ENCODE measurements around the gene CD19. TPM values are rescaled to one million over a fixed set of nuclear protein-coding genes. Genes with fewer than 3 reads are reported as not detected.
"Not testable (repeated sequence)": the region's sequence is repeated elsewhere in the genome, so short reads cannot be mapped to it uniquely, and the experiment has no call there.

Gene CD19
- total RNA-seq, 2 donors from 2014 or later: 1.7 TPM; not detected in 1

GRCh38 chr16:28918698-28919097 lies 13.1 kb upstream of the CD19 start:
- Mint-ChIP-seq H3K4me3 (no peak overlapping the region), H3K9me3 (no peaks in the 10 kb centered on the region), H3K27ac (no peak overlapping the region), H3K27me3 (no peaks in the 10 kb centered on the region), H3K36me3 (peaks cover 19% of the 10 kb centered on the region), H3K4me1 (ENCODE audit: low read depth in 2 of 2) (peaks cover 8 to 10% of the 10 kb centered on the region in 2 donors)
- DNase-seq (ENCODE audit: low spot score) (no peak), ATAC-seq (no peak)

GRCh38 chr16:28923231-28923587 lies 8.6 kb upstream of the CD19 start:
- Mint-ChIP-seq H3K4me3 (peak overlapping the region; percentile 93), H3K27me3 (no peaks in the 10 kb centered on the region), H3K4me1 (ENCODE audit: low read depth in 2 of 2) (peaks cover 29 to 32% of the 10 kb centered on the region in 2 donors), H3K36me3 (peaks cover 5% of the 10 kb centered on the region), H3K9me3 (no peaks in the 10 kb centered on the region), H3K27ac (peak overlapping the region; percentile 98)
- no peak for DNase-seq (ENCODE audit: low spot score)
- no peak for ATAC-seq

- no peak for ATAC-seq
- DNase-seq (ENCODE audit: low spot score): no peak
- H3K4me3 Mint-ChIP-seq: peak overlapping the region; percentile 93
- H3K9me3 Mint-ChIP-seq: no peaks in the 10 kb centered on the region
- H3K27ac Mint-ChIP-seq: peak overlapping the region; percentile 98
- H3K36me3 Mint-ChIP-seq: peaks cover 5% of the 10 kb centered on the region
- no peaks in the 10 kb centered on the region for H3K27me3 Mint-ChIP-seq
- peaks cover 29 to 32% of the 10 kb centered on the region in 2 donors for H3K4me1 Mint-ChIP-seq (ENCODE audit: low read depth in 2 of 2)
Measured at GRCh38 chr16:28923652-28924398, 7.9 kb upstream of the CD19 start.

- ATAC-seq: no peak
- peaks cover 5% of the 10 kb centered on the region for H3K36me3 Mint-ChIP-seq
- no peaks in the 10 kb centered on the region for H3K27me3 Mint-ChIP-seq
- no peaks in the 10 kb centered on the region for H3K9me3 Mint-ChIP-seq
- H3K4me3 Mint-ChIP-seq: peak overlapping the region; percentile 93
- H3K27ac Mint-ChIP-seq: peak overlapping the region; percentile 98
- no peak for DNase-seq (ENCODE audit: low spot score)
- H3K4me1 Mint-ChIP-seq (ENCODE audit: low read depth in 2 of 2): peaks cover 29 to 32% of the 10 kb centered on the region in 2 donors
Measured at GRCh38 chr16:28924399-28924761, 7.4 kb upstream of the CD19 start.

- DNase-seq (ENCODE audit: low spot score) (peak; percentile 93), ATAC-seq (peak; percentile 92)
- Mint-ChIP-seq H3K36me3 (peaks cover 5% of the 10 kb centered on the region), H3K4me1 (ENCODE audit: low read depth in 2 of 2) (peaks cover 29 to 32% of the 10 kb centered on the region in 2 donors), H3K4me3 (peak within 1 kb of the TSS; percentile 93), H3K27me3 (no peaks in the 10 kb centered on the region), H3K27ac (peak within 1 kb of the TSS; percentile 98), H3K9me3 (no peaks in the 10 kb centered on the region)
Measured at GRCh38 chr16:28924762-28925385, 6.9 kb upstream of the CD19 start, which contains the start of gene RABEP2. TSS of gene RABEP2 (minus strand) at chr16:28925238. CDS start at chr16:28925163, 75 bp downstream.

- H3K9me3 Mint-ChIP-seq: no peaks in the 10 kb centered on the region
- peak overlapping the region; percentile 93 for H3K4me3 Mint-ChIP-seq
- ATAC-seq (peak; percentile 86 to 90), DNase-seq (ENCODE audit: low spot score) (peak; percentile 97)
- H3K36me3 Mint-ChIP-seq: peaks cover 5% of the 10 kb centered on the region
- H3K4me1 Mint-ChIP-seq (ENCODE audit: low read depth in 2 of 2): peaks cover 34 to 38% of the 10 kb centered on the region in 2 donors
- peak overlapping the region; percentile 98 for H3K27ac Mint-ChIP-seq
- H3K27me3 Mint-ChIP-seq: no peaks in the 10 kb centered on the region
Measured at GRCh38 chr16:28925386-28926228, 6.2 kb upstream of the CD19 start.

- DNase-seq (ENCODE audit: low spot score); H3K36me3 Mint-ChIP-seq; H3K9me3 Mint-ChIP-seq; ATAC-seq; H3K27me3 Mint-ChIP-seq: not testable (repeated sequence)
- Mint-ChIP-seq H3K27ac (peak overlapping the region; percentile 98), H3K4me3 (peak overlapping the region; percentile 93), H3K4me1 (ENCODE audit: low read depth in 2 of 2) (peaks cover 35 to 39% of the 10 kb centered on the region in 2 donors)
Measured at GRCh38 chr16:28926284-28926683, 5.5 kb upstream of the CD19 start.

GRCh38 chr16:28927815-28928214 lies 4.0 kb upstream of the CD19 start:
- Mint-ChIP-seq H3K27me3 (no peaks in the 10 kb centered on the region), H3K4me3 (no peak overlapping the region), H3K36me3 (no peaks in the 10 kb centered on the region), H3K9me3 (no peaks in the 10 kb centered on the region), H3K4me1 (ENCODE audit: low read depth in 2 of 2) (peaks cover 34 to 37% of the 10 kb centered on the region in 2 donors), H3K27ac (no peak overlapping the region)
- ATAC-seq: no peak
- no peak for DNase-seq (ENCODE audit: low spot score)

GRCh38 chr16:28930203-28930602 lies 1.6 kb upstream of the CD19 start:
- H3K4me1 Mint-ChIP-seq (ENCODE audit: low read depth in 2 of 2): peaks cover 24 to 31% of the 10 kb centered on the region in 2 donors
- H3K36me3 Mint-ChIP-seq: no peaks in the 10 kb centered on the region
- H3K9me3 Mint-ChIP-seq: no peaks in the 10 kb centered on the region
- peak overlapping the region; percentile 89 to 95 for H3K27ac Mint-ChIP-seq
- no peak overlapping the region for H3K4me3 Mint-ChIP-seq
- ATAC-seq (no peak), DNase-seq (ENCODE audit: low spot score) (no peak)
- no peaks in the 10 kb centered on the region for H3K27me3 Mint-ChIP-seq

GRCh38 chr16:28930652-28931051 lies 1.1 kb upstream of the CD19 start:
- DNase-seq (ENCODE audit: low spot score) (peak; percentile 74), ATAC-seq (peak; percentile 71 to 84)
- H3K27ac Mint-ChIP-seq: peak overlapping the region; percentile 89 to 95
- no peaks in the 10 kb centered on the region for H3K9me3 Mint-ChIP-seq
- peak overlapping the region; percentile 54 for H3K4me3 Mint-ChIP-seq
- H3K4me1 Mint-ChIP-seq (ENCODE audit: low read depth in 2 of 2): peaks cover 22 to 32% of the 10 kb centered on the region in 2 donors
- no peaks in the 10 kb centered on the region for H3K27me3 Mint-ChIP-seq
- H3K36me3 Mint-ChIP-seq: no peaks in the 10 kb centered on the region

GRCh38 chr16:28932339-28933141 lies 769 bp downstream of the CD19 start:
- no peaks in the 10 kb centered on the region for H3K9me3 Mint-ChIP-seq
- no peaks in the 10 kb centered on the region for H3K36me3 Mint-ChIP-seq
- H3K4me1 Mint-ChIP-seq (ENCODE audit: low read depth in 2 of 2): peaks cover 26 to 33% of the 10 kb centered on the region in 2 donors
- H3K4me3 Mint-ChIP-seq: no peak overlapping the region
- H3K27ac Mint-ChIP-seq: peak overlapping the region in 1 of 2 donors; percentile 95
- DNase-seq (ENCODE audit: low spot score): no peak
- no peak for ATAC-seq
- H3K27me3 Mint-ChIP-seq: no peaks in the 10 kb centered on the region

GRCh38 chr16:28933171-28933570 lies 1.4 kb downstream of the CD19 start:
- H3K27ac Mint-ChIP-seq: peak overlapping the region in 1 of 2 donors; percentile 95
- no peaks in the 10 kb centered on the region for H3K36me3 Mint-ChIP-seq
- H3K9me3 Mint-ChIP-seq: no peaks in the 10 kb centered on the region
- no peak overlapping the region for H3K4me3 Mint-ChIP-seq
- no peaks in the 10 kb centered on the region for H3K27me3 Mint-ChIP-seq
- ATAC-seq: no peak
- no peak for DNase-seq (ENCODE audit: low spot score)
- peaks cover 26 to 33% of the 10 kb centered on the region in 2 donors for H3K4me1 Mint-ChIP-seq (ENCODE audit: low read depth in 2 of 2)

GRCh38 chr16:28935346-28935745 lies 3.6 kb downstream of the CD19 start:
- Mint-ChIP-seq H3K4me1 (ENCODE audit: low read depth in 2 of 2) (peaks cover 23 to 33% of the 10 kb centered on the region in 2 donors), H3K36me3 (no peaks in the 10 kb centered on the region), H3K9me3 (no peaks in the 10 kb centered on the region), H3K27me3 (peaks cover 0 to 3% of the 10 kb centered on the region in 2 donors), H3K27ac (peak overlapping the region in 1 of 2 donors; percentile 31), H3K4me3 (no peak overlapping the region)
- DNase-seq (ENCODE audit: low spot score) (no peak), ATAC-seq (no peak)
